PC-3 (cell line): ENCODE results near the gene MED26. TPM values are rescaled to one million over a fixed set of nuclear protein-coding genes. Genes with fewer than 3 reads are reported as not detected.

Source experiments
- ATAC-seq: fragments of 200-7000 bp; cut with Tn5 transposase; 2 replicates; pipeline ENCODE4 v1.9.1; 2020; ENCODE audit warnings: mild to moderate bottlenecking, moderate library complexity
- BruUV-seq: library from RNA; stranded (reverse); fragments of 400-500 nt; replicated peaks from 2 replicates; lab custom pipeline; 2021; lab: Mats Ljungman, UMichigan
- CTCF ChIA-PET: fragments of 300-600 bp; sonication (Branson Sonifier 250); formaldehyde crosslinking; loops from one replicate; lab custom pipeline; 2022; ENCODE audit warnings: antibody characterized with exemption; lab: Charles Lee
- POLR2A ChIA-PET: fragments of 300-600 bp; sonication (Branson Sonifier 250); formaldehyde crosslinking; loops from one replicate; lab custom pipeline; 2022; ENCODE audit warnings: antibody characterized with exemption; ENCODE audit not compliant: unreplicated experiment; lab: Charles Lee
- DNase-seq: peaks from one replicate; pipeline ENCODE4 v3.0.0-alpha.2; 2015
- H2AFZ ChIP-seq: fragments of 300-600 bp; sonication (generic); 2 replicates; pipeline ENCODE4 v1.6.0; 2016; ENCODE audit warnings: antibody characterized with exemption, low read length
- H3F3A ChIP-seq: fragments of 300-600 bp; sonication (generic); one replicate; pipeline ENCODE4 v1.6.0; 2017; ENCODE audit warnings: antibody characterized with exemption, low read length, control low read depth, mild to moderate bottlenecking; ENCODE audit not compliant: unreplicated experiment
- H3K27ac ChIP-seq: fragments of 300-600 bp; sonication (generic); 2 replicates; pipeline ENCODE4 v1.5.1; 2016; ENCODE audit warnings: mild to moderate bottlenecking, low read length
- H3K27me3 ChIP-seq: fragments of 300-600 bp; sonication (generic); 2 replicates; pipeline ENCODE4 v1.6.1; 2016; ENCODE audit warnings: low read length, mixed read lengths
- H3K36me3 ChIP-seq: fragments of 300-600 bp; sonication (generic); 2 replicates; pipeline ENCODE4 v1.6.1; 2016; ENCODE audit warnings: low read depth, mixed run types, low read length, mixed read lengths
- H3K4me1 ChIP-seq: fragments of 300-600 bp; sonication (generic); 2 replicates; pipeline ENCODE4 v1.5.1; 2016; ENCODE audit warnings: low read length; ENCODE audit not compliant: insufficient read depth
- H3K4me2 ChIP-seq: fragments of 300-600 bp; sonication (generic); 2 replicates; pipeline ENCODE4 v1.6.0; 2016; ENCODE audit warnings: low read length
- H3K4me3 ChIP-seq: fragments of 300-600 bp; sonication (generic); 2 replicates; pipeline ENCODE4 v1.5.1; 2016; ENCODE audit warnings: mild to moderate bottlenecking, low read length, mixed read lengths
- H3K79me2 ChIP-seq: fragments of 300-600 bp; sonication (generic); 2 replicates; pipeline ENCODE4 v1.6.1; 2017; ENCODE audit warnings: low read length, mixed read lengths
- H3K9ac ChIP-seq: fragments of 300-600 bp; sonication (generic); 2 replicates; pipeline ENCODE4 v1.6.0; 2016; ENCODE audit warnings: mild to moderate bottlenecking, low read length
- H3K9me2 ChIP-seq: fragments of 300-600 bp; sonication (generic); replicated peaks from 2 replicates; pipeline ENCODE4 v1.6.1; 2016; ENCODE audit warnings: mixed run types, low read length, mixed read lengths
- H3K9me3 ChIP-seq: fragments of 300-600 bp; sonication (generic); 2 replicates; pipeline ENCODE4 v1.6.1; 2016; ENCODE audit warnings: low read length, mixed read lengths
- H4K20me1 ChIP-seq: fragments of 300-600 bp; sonication (generic); 2 replicates; pipeline ENCODE4 v1.6.1; 2016; ENCODE audit warnings: low read length, mixed read lengths
- CTCF ChIP-seq: fragments of 300-600 bp; sonication (generic); conservative IDR thresholded peaks from 2 replicates; pipeline ENCODE4 v1.5.1; 2017; ENCODE audit warnings: antibody characterized with exemption, low read depth, mild to moderate bottlenecking, low read length
- EZH2 ChIP-seq: fragments of 300-600 bp; sonication (generic); IDR thresholded peaks from one replicate; pipeline ENCODE4 v1.6.1; 2017; ENCODE audit warnings: antibody characterized with exemption, mild to moderate bottlenecking, low read length; ENCODE audit not compliant: unreplicated experiment
- EZH2phosphoT487 ChIP-seq: fragments of 300-600 bp; sonication (generic); IDR thresholded peaks from 2 replicates; pipeline ENCODE4 v1.6.1; 2018; ENCODE audit warnings: mild to moderate bottlenecking, antibody characterized with exemption, low read length, borderline replicate concordance
- intact Hi-C: fragments of 100-400 bp; cut with micrococcal nuclease; formaldehyde crosslinking; loops from 2 replicates; pipeline ENCODE4 v1.9.0; 2023
- total RNA-seq: library from RNA; depleted of rRNA; stranded (reverse); fragments of >200 nt; gene quantifications from 2 replicates; pipeline ENCODE4 v1.2.3, GENCODE V29; 2014

The MED26 gene
- total RNA-seq, 1 experiment from 2014 or later: 17.5 TPM

GRCh38 chr19:16615808-16616207 lies 12.2 kb downstream of the MED26 start:
- Histone ChIP-seq H3K79me2 (peaks cover 100% of the 10 kb centered on the region), H3K9me3 (no peaks in the 10 kb centered on the region), H2AFZ (no peak overlapping the region), H3K4me2 (no peak overlapping the region), H4K20me1 (peaks cover 97% of the 10 kb centered on the region), H3K27me3 (no peaks in the 10 kb centered on the region), H3K4me1 (peaks cover 6% of the 10 kb centered on the region; the same call in 1 of the 2 replicates), H3F3A (no peaks in the 10 kb centered on the region), H3K36me3 (no peaks in the 10 kb centered on the region), H3K9me2 (no peaks in the 10 kb centered on the region), H3K4me3 (no peak overlapping the region), H3K27ac (no peak overlapping the region), H3K9ac (no peak overlapping the region)
- DNase-seq (no peak), ATAC-seq (no peak; the same call in 1 of the 2 replicates)
- TF ChIP-seq EZH2phosphoT487 (no peak), CTCF (no peak), EZH2 (no peak)
- ChIA-PET POLR2A (no interaction called here), CTCF (no interaction called here)
- intact Hi-C loops: no loop called here
- no TSS peak for BruUV-seq

- ATAC-seq (no peak), DNase-seq (peak; percentile 36)
- intact Hi-C loops: no loop called here
- Histone ChIP-seq H3K9ac (no peak overlapping the region), H3K27ac (no peak overlapping the region), H3K79me2 (peaks cover 100% of the 10 kb centered on the region), H4K20me1 (peaks cover 93% of the 10 kb centered on the region), H2AFZ (no peak overlapping the region), H3K4me1 (peaks cover 6% of the 10 kb centered on the region; the same call in 1 of the 2 replicates), H3K27me3 (no peaks in the 10 kb centered on the region), H3K4me3 (no peak overlapping the region), H3K9me2 (no peaks in the 10 kb centered on the region), H3K9me3 (no peaks in the 10 kb centered on the region), H3F3A (no peaks in the 10 kb centered on the region), H3K36me3 (no peaks in the 10 kb centered on the region), H3K4me2 (no peak overlapping the region)
- ChIA-PET CTCF (no interaction called here), POLR2A (no interaction called here)
- TF ChIP-seq CTCF (no peak), EZH2 (no peak)
- no TSS peak for BruUV-seq
These were observed 13.1 kb downstream of the MED26 start for GRCh38 chr19:16614941-16615340.

- Histone ChIP-seq H3K27me3 (no peaks in the 10 kb centered on the region), H3K9ac (no peak overlapping the region), H3K27ac (no peak overlapping the region), H4K20me1 (peaks cover 91% of the 10 kb centered on the region), H3K4me2 (no peak overlapping the region), H3K4me3 (no peak overlapping the region), H3F3A (no peaks in the 10 kb centered on the region), H3K9me3 (no peaks in the 10 kb centered on the region), H3K36me3 (no peaks in the 10 kb centered on the region), H3K9me2 (no peaks in the 10 kb centered on the region), H3K79me2 (peaks cover 100% of the 10 kb centered on the region), H3K4me1 (peaks cover 9% of the 10 kb centered on the region), H2AFZ (no peak overlapping the region)
- ATAC-seq (no peak), DNase-seq (no peak)
- intact Hi-C loops: no loop called here
- CTCF ChIA-PET: interaction anchor here (0.6 kb wide), 1 partner anchor 13 kb away, joined by 3 read pairs; no protein-coding TSS in a partner anchor
- no TSS peak for BruUV-seq
- TF ChIP-seq EZH2: no peak
- TF ChIP-seq EZH2phosphoT487: no peak
- no peak for TF ChIP-seq CTCF
- POLR2A ChIA-PET: no interaction called here
These were observed 14.2 kb downstream of the MED26 start for GRCh38 chr19:16613841-16614240.
